Psoas muscle (tissue), 8 donors: Measurements from ENCODE around the gene FNDC3A. TPM values are rescaled to one million over a fixed set of nuclear protein-coding genes. Genes with fewer than 3 reads are reported as not detected.
"Not testable (repeated sequence)": the region's sequence is repeated elsewhere in the genome, so short reads cannot be mapped to it uniquely, and the experiment has no call there.

Source experiments
- ATAC-seq, 4 donors: fragments of 200-7000 bp; cut with Tn5 transposase; one replicate each; pipeline ENCODE4 v1.9.1; 2020; ENCODE audit warnings: moderate library complexity in 3 of 4, mild to moderate bottlenecking in 2 of 4
- DNase-seq, 2 donors: peaks; one replicate each; pipeline ENCODE4 v3.0.0-alpha.2; 2020
- H3K27ac ChIP-seq: fragments of 200-600 bp; one replicate; pipeline ENCODE4 v1.8.0; 2022
- H3K27me3 ChIP-seq, 3 donors: fragments of 200-600 bp in 1 of 3; one replicate each; pipeline versions ENCODE4 v1.6.1 to v1.8.0; 2013 to 2022; ENCODE audit warnings: low read length in 2 of 3, mild to moderate bottlenecking in 2 of 3, moderate library complexity in 1 of 3; ENCODE audit not compliant: insufficient read depth in 3 of 3
- H3K36me3 ChIP-seq, 2 donors: fragments of 200-600 bp in 1 of 2; one replicate each; pipeline versions ENCODE4 v1.6.1 to v1.8.0; 2013 to 2022; ENCODE audit warnings: low read depth in 1 of 2, mild to moderate bottlenecking in 1 of 2, moderate library complexity in 1 of 2; ENCODE audit not compliant: insufficient read depth in 1 of 2
- H3K4me1 ChIP-seq: fragments of 200-600 bp; one replicate; pipeline ENCODE4 v1.8.0; 2022
- H3K4me3 ChIP-seq: fragments of 200-600 bp; one replicate; pipeline ENCODE4 v1.8.0; 2022; ENCODE audit warnings: mild to moderate bottlenecking
- H3K9me3 ChIP-seq: fragments of 200-600 bp; one replicate; pipeline ENCODE4 v1.8.0; 2022
- CTCF ChIP-seq: fragments of 200-600 bp; IDR thresholded peaks from one replicate; pipeline ENCODE4 v1.8.0; 2022; ENCODE audit warnings: antibody characterized with exemption
- WGBS, 3 donors: extraction: QIAGEN DNeasy Blood & Tissue Kit; methylation state at CpG; one replicate each; pipeline versions ENCODE4 v1.1.6 to v1.1.7; 2013; 5-methylcytosine and 5-hydroxymethylcytosine counted together
- intact Hi-C, 2 donors: fragments of 100-400 bp; cut with DNase I; formaldehyde crosslinking; loops; one replicate each; pipeline versions ENCODE4 v1.11.0 to v1.14.2; 2022
- polyA plus RNA-seq, 3 donors: library from polyadenylated mRNA; stranded (reverse); fragments of 200-250 nt; gene quantifications; one replicate each; pipeline ENCODE4 v1.2.3, GENCODE V29; 2013
- total RNA-seq, 4 donors: library from RNA; stranded (reverse); fragmentation: NEBNext Ultra II Directional in 2 of 4; extraction: Animal tissue kit (Norgen Biotek cat#: 25700) in 2 of 4; gene quantifications; one replicate each; pipeline versions ENCODE4 v1.2.1 to v1.2.4, GENCODE V29; 2021 to 2023
- donor health status: healthy with polysubstance abuse.
- donor health status: DM: no; HTN: no; CAD: no; lungs with moderate emphysema.
- donor health status: Bipolar disorder and iron deficiency.
- donor health status: healthy.
- donor health status: DM: yes; HTN: yes; CAD: no.
- donor health status: DM: no; HTN: no; CAD: no.
- donor health status: DM: no; HTN: no; CAD: no.
- donor health status: DM: yes; HTN: yes; CAD: no.

The FNDC3A gene
- total and polyA plus RNA-seq, 7 donors, result 4.4 to 18.6 (median 10.5) TPM

- intact Hi-C loops, result no loop called here
- H3K27ac ChIP-seq, result no peak overlapping the region
- H3K36me3 ChIP-seq, result no peaks in the 10 kb centered on the region
- no peaks in the 10 kb centered on the region for H3K9me3 ChIP-seq
- H3K4me3 ChIP-seq, result no peak overlapping the region
- WGBS, 3 donors, result 35 to 54% (median 41%) methylated on average over 2 of the region's 2 CpGs
- no peaks in the 10 kb centered on the region for H3K4me1 ChIP-seq
- H3K27me3 ChIP-seq, result no peaks in the 10 kb centered on the region
- no peak for DNase-seq
- no peak for TF ChIP-seq CTCF
- ATAC-seq, result no peak
Observed at GRCh38 chr13:49066856-49067255, 91.1 kb downstream of the FNDC3A start.

GRCh38 chr13:49068498-49068897 is 92.8 kb downstream of the FNDC3A start:
- H3K9me3 ChIP-seq, DNase-seq, H3K36me3 ChIP-seq, intact Hi-C loops, H3K4me3 ChIP-seq, ATAC-seq, H3K27ac ChIP-seq, H3K27me3 ChIP-seq, H3K4me1 ChIP-seq: not testable (repeated sequence)
- WGBS, 3 donors, result 96 to 100% (median 100%) methylated on average over 1 of the region's 1 CpG

GRCh38 chr13:49070021-49070420 is 94.3 kb downstream of the FNDC3A start:
- H3K4me1 ChIP-seq, ATAC-seq, intact Hi-C loops, H3K36me3 ChIP-seq, H3K27ac ChIP-seq, H3K9me3 ChIP-seq, H3K4me3 ChIP-seq, H3K27me3 ChIP-seq, DNase-seq: not testable (repeated sequence)
- WGBS, 3 donors, result 95 to 96% (median 96%) methylated on average over 6 of the region's 6 CpGs

- 97 to 100% (median 98%) methylated on average over 1 of the region's 1 CpG for WGBS, 3 donors
- Histone ChIP-seq H3K27me3 (no peaks in the 10 kb centered on the region), H3K36me3 (peaks cover 3 to 10% of the 10 kb centered on the region in 2 donors), H3K9me3 (no peaks in the 10 kb centered on the region), H3K4me3 (no peak overlapping the region), H3K4me1 (no peaks in the 10 kb centered on the region), H3K27ac (no peak overlapping the region)
- ATAC-seq (no peak), DNase-seq (no peak)
- intact Hi-C loops, result no loop called here
- TF ChIP-seq CTCF, result no peak
Observed at GRCh38 chr13:49071341-49071937, 95.7 kb downstream of the FNDC3A start.

GRCh38 chr13:49082653-49083536 is 107.2 kb downstream of the FNDC3A start:
- DNase-seq (no peak), ATAC-seq (no peak)
- no peak overlapping the region for H3K27ac ChIP-seq
- no peak for TF ChIP-seq CTCF
- intact Hi-C loops, result no loop called here
- no peaks in the 10 kb centered on the region for H3K36me3 ChIP-seq
- H3K4me3 ChIP-seq, result no peak overlapping the region
- H3K9me3 ChIP-seq, result no peaks in the 10 kb centered on the region
- H3K27me3 ChIP-seq, result no peaks in the 10 kb centered on the region
- no peaks in the 10 kb centered on the region for H3K4me1 ChIP-seq
- 91 to 99% (median 95%) methylated on average over 4 of the region's 4 CpGs for WGBS, 3 donors
